Endodermal cell (in vitro differentiated cells): ENCODE measurements around the gene NDUFAF8. TPM values are rescaled to one million over a fixed set of nuclear protein-coding genes. Genes with fewer than 3 reads are reported as not detected.
A peak's percentile ranks its signal among the peaks of the same experiment; 100 is the strongest.

Experiments
- DNase-seq: peaks from one replicate; pipeline ENCODE4 v3.0.0-alpha.2; 2017
- H3K27ac ChIP-seq: 2 replicates; pipeline ENCODE4 v1.5.1; 2013; ENCODE audit warnings: mild to moderate bottlenecking, low read depth, low read length, moderate library complexity
- H3K27me3 ChIP-seq: 2 replicates; pipeline ENCODE4 v1.6.1; 2013; ENCODE audit warnings: mild to moderate bottlenecking, low read length, moderate library complexity; ENCODE audit not compliant: insufficient read depth, control insufficient read depth, poor library complexity, severe bottlenecking
- H3K36me3 ChIP-seq: 2 replicates; pipeline ENCODE4 v1.7.0; 2013; ENCODE audit warnings: mild to moderate bottlenecking, low read length, moderate library complexity; ENCODE audit not compliant: control insufficient read depth, insufficient read depth
- H3K4me1 ChIP-seq: one replicate; pipeline ENCODE4 v1.7.0; 2013; ENCODE audit warnings: low read length; ENCODE audit not compliant: control insufficient read depth, insufficient read depth
- H3K4me3 ChIP-seq: 2 replicates; pipeline ENCODE4 v1.5.1; 2013; ENCODE audit warnings: mild to moderate bottlenecking, low read length, moderate library complexity
- H3K9ac ChIP-seq: 2 replicates; pipeline ENCODE4 v1.6.1; 2013; ENCODE audit warnings: mild to moderate bottlenecking, low read length, moderate library complexity; ENCODE audit not compliant: poor library complexity, severe bottlenecking; ENCODE audit errors: extremely low read depth
- H3K9me3 ChIP-seq: 2 replicates; pipeline ENCODE4 v1.6.1; 2013; ENCODE audit warnings: mild to moderate bottlenecking, low read length, moderate library complexity; ENCODE audit not compliant: control insufficient read depth
- H3K27ac Mint-ChIP-seq: 2 replicates; pipeline ENCODE4 v1.8.0; 2020; ENCODE audit warnings: mixed read lengths
- H3K27me3 Mint-ChIP-seq: 2 replicates; pipeline ENCODE4 v1.8.0; 2021; ENCODE audit warnings: mild to moderate bottlenecking, mixed read lengths; ENCODE audit not compliant: insufficient read depth
- H3K36me3 Mint-ChIP-seq: 2 replicates; pipeline ENCODE4 v1.8.0; 2020; ENCODE audit warnings: low read depth, mixed read lengths
- H3K4me1 Mint-ChIP-seq: 2 replicates; pipeline ENCODE4 v1.8.0; 2020; ENCODE audit warnings: mixed read lengths
- H3K4me3 Mint-ChIP-seq: 2 replicates; pipeline ENCODE4 v1.8.0; 2020; ENCODE audit warnings: mild to moderate bottlenecking, moderate library complexity, mixed read lengths
- H3K9me3 Mint-ChIP-seq: 2 replicates; pipeline ENCODE4 v1.8.0; 2020; ENCODE audit warnings: mild to moderate bottlenecking, mixed read lengths
- WGBS, 2 experiments: methylation state at CpG; one replicate each; pipeline versions ENCODE4 v1.1.5 to v1.1.7; 2013; ENCODE audit warnings: missing lambda C conversion rate in 2 of 2, mixed read lengths in 1 of 2; ENCODE audit not compliant: insufficient coverage in 1 of 2, insufficient read length in 1 of 2; 5-methylcytosine and 5-hydroxymethylcytosine counted together
- total RNA-seq, 2 donors: library from RNA; stranded (reverse); fragmentation: NEBNext Ultra II Directional in 1 of 2; extraction: Animal tissue kit (Norgen Biotek cat#: 25700) in 1 of 2; gene quantifications; 2 replicates in 1 of 2; 3 replicates in 1 of 2; pipeline ENCODE4 v1.2.1, GENCODE V29; 2021
- TF ChIP-seq, protein P1 (sequence below): fragments of 200-600 bp; sonication (generic); conservative IDR thresholded peaks from 2 replicates; pipeline ENCODE4 v1.5.0; 2021; ENCODE audit warnings: antibody characterized with exemption, mild to moderate bottlenecking

NDUFAF8 gene
- total RNA-seq, 2 donors from 2014 or later: 42.7 to 48.7 TPM

DNA sequence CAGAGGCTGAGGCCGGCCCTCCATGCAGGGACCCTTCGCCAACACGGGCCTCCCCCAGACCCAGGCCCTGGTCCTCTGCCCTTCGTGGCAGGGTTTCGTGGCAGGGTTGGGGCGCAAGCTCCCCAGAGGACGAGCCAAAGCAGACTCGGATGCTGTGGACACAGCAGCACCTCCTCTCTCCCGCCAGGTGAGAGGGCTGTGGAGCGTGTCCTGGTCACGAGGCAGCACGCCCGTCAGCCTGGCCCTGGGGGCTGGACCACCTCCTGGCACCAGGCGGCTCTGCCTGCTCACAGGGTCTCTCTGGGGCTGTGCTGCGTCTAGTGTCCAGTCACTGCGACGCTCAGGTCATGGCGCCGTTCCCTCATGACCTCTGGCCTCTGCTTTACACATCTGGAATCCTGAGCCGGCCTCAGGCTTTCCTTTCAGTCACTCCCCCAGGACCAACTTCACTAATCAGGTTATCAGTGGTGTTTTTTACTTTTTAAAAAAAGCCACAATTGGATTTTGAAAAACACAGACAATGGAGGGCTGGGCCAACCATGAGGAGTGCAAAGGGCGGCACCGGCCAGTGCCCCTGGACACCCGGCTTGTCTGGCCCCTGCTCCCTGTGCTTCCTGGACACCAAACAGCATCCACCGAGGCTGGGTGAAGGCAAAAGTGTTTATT, 5.4 kb downstream of the NDUFAF8 start:
- H3K27me3 Mint-ChIP-seq: no peaks in the 10 kb centered on the region
- H3K36me3 Mint-ChIP-seq: peaks cover 7% of the 10 kb centered on the region
- no peak overlapping the region for H3K4me3 ChIP-seq
- WGBS, 2 experiments: 91 to 93% methylated on average over 21 to 24 of the region's 24 CpGs
- no peaks in the 10 kb centered on the region for H3K4me1 ChIP-seq
- H3K9me3 ChIP-seq: no peaks in the 10 kb centered on the region
- H3K27ac ChIP-seq: no peak overlapping the region
- no peak overlapping the region for H3K9ac ChIP-seq
- peaks cover 6% of the 10 kb centered on the region for H3K36me3 ChIP-seq
- H3K4me3 Mint-ChIP-seq: no peak overlapping the region
- H3K27ac Mint-ChIP-seq: peak overlapping the region; percentile 52
- TF ChIP-seq, protein P1, sequence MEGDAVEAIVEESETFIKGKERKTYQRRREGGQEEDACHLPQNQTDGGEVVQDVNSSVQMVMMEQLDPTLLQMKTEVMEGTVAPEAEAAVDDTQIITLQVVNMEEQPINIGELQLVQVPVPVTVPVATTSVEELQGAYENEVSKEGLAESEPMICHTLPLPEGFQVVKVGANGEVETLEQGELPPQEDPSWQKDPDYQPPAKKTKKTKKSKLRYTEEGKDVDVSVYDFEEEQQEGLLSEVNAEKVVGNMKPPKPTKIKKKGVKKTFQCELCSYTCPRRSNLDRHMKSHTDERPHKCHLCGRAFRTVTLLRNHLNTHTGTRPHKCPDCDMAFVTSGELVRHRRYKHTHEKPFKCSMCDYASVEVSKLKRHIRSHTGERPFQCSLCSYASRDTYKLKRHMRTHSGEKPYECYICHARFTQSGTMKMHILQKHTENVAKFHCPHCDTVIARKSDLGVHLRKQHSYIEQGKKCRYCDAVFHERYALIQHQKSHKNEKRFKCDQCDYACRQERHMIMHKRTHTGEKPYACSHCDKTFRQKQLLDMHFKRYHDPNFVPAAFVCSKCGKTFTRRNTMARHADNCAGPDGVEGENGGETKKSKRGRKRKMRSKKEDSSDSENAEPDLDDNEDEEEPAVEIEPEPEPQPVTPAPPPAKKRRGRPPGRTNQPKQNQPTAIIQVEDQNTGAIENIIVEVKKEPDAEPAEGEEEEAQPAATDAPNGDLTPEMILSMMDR: no peak
- peaks cover 2% of the 10 kb centered on the region for H3K4me1 Mint-ChIP-seq
- H3K9me3 Mint-ChIP-seq: no peaks in the 10 kb centered on the region
- no peaks in the 10 kb centered on the region for H3K27me3 ChIP-seq
- no peak for DNase-seq

DNA sequence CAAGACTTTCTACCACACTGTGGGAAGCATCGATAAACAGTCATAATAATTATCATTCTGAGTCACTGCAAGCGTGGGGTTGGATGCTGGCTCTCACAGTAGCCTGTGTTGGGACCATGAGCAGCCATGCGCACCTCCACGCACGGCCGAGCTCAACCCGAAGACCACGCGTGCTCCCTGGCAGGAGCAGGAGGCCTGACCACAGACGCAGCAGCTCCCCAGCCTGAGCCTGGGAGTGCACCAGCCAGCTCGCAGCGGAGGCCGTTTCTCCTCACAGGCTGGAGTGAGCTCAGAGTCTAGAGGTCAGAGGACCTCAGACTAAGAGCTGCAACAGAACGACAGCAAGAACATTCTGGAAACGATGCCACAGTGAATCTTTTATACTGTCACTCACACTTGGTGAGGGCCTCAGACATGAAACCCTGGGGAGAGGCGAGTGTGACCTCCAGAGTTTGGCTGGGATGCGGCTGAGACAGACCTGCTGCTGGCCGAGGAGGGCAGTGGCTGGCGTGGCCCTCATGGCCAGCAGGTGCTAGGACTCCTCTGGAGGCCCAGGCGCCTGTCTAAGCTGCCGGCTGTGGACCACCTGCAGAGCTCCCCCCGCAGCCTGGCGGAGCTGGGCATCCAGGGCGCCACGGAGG, 6.0 kb downstream of the NDUFAF8 start:
- H3K27ac ChIP-seq: no peak overlapping the region
- peaks cover 13% of the 10 kb centered on the region for H3K36me3 Mint-ChIP-seq
- no peaks in the 10 kb centered on the region for H3K27me3 ChIP-seq
- no peak overlapping the region for H3K4me3 Mint-ChIP-seq
- no peak for DNase-seq
- no peaks in the 10 kb centered on the region for H3K4me1 ChIP-seq
- TF ChIP-seq, protein P1: no peak
- H3K27me3 Mint-ChIP-seq: no peaks in the 10 kb centered on the region
- H3K36me3 ChIP-seq: peaks cover 6% of the 10 kb centered on the region
- no peak overlapping the region for H3K9ac ChIP-seq
- H3K27ac Mint-ChIP-seq: peak overlapping the region; percentile 52
- H3K9me3 Mint-ChIP-seq: no peaks in the 10 kb centered on the region
- H3K4me1 Mint-ChIP-seq: no peaks in the 10 kb centered on the region
- H3K9me3 ChIP-seq: no peaks in the 10 kb centered on the region
- 92 to 98% methylated on average over 21 to 25 of the region's 25 CpGs for WGBS, 2 experiments
- no peak overlapping the region for H3K4me3 ChIP-seq

DNA sequence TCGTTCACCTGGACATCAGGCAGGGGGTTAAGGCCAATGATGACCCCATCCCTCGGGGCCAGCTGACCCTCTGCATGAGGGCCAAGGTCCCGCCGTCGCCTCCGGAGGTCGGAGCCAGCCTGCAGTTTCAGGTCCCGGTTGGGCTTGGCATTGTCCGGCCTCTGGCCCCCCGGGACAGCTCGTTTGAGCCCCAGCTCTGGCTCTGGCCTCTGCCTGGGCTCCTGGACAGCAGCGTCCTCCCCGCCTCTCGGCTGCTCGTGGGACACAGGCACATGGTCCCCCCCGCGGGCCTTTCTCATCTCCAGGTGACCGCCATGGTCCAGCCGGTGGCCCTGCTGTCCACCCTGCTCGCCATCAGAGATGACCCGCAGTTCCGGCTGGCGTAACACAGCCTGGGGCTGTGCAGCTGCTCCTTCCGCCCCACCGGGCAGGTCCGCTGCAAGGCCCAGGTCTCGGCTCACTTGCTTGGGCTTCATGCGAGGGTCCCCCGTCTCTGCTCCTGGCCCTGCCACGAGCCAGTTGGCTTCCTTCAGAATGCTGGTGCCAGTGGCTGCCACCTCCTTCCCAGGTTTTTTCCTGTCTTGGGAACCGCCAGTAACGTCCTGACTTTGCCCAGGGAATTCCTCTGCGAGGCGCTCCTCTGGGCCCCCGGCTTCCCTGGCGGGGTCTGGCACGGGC, 6.7 kb downstream of the NDUFAF8 start:
- no peak overlapping the region for H3K27ac Mint-ChIP-seq
- H3K4me3 Mint-ChIP-seq: no peak overlapping the region
- 92 to 94% methylated on average over 29 to 37 of the region's 37 CpGs for WGBS, 2 experiments
- Histone ChIP-seq H3K36me3 (peaks cover 9% of the 10 kb centered on the region), H3K9me3 (no peaks in the 10 kb centered on the region), H3K27ac (peak overlapping the region; percentile 24), H3K9ac (no peak overlapping the region), H3K4me1 (no peaks in the 10 kb centered on the region), H3K4me3 (no peak overlapping the region), H3K27me3 (no peaks in the 10 kb centered on the region)
- peaks cover 15% of the 10 kb centered on the region for H3K36me3 Mint-ChIP-seq
- H3K4me1 Mint-ChIP-seq: no peaks in the 10 kb centered on the region
- no peaks in the 10 kb centered on the region for H3K27me3 Mint-ChIP-seq
- no peaks in the 10 kb centered on the region for H3K9me3 Mint-ChIP-seq
- DNase-seq: no peak
- TF ChIP-seq, protein P1: no peak
